Upper lobe of left lung (tissue), 4 donors: ENCODE measurements around the gene PAQR7.

Experiments used
- EP300 ChIP-seq, 4 donors: sonication (generic); formaldehyde crosslinking; IDR thresholded peaks; one replicate each; pipeline ENCODE4 v1.5.1; 2017; ENCODE audit warnings: antibody characterized with exemption in 4 of 4, control low read depth in 2 of 4
- POLR2AphosphoS5 ChIP-seq, 2 donors: sonication (generic); formaldehyde crosslinking; IDR thresholded peaks; one replicate each; pipeline ENCODE4 v1.5.1; 2017; ENCODE audit warnings: antibody characterized with exemption in 2 of 2
- TF ChIP-seq, protein P1 (sequence below), 6 experiments: fragments of 450-650 bp in 4 of 6; fragments of 200-600 bp in 2 of 6; sonication (generic) in 2 of 6; IDR thresholded peaks; one replicate each; pipeline ENCODE4 v1.5.1; 2016 to 2019; ENCODE audit warnings: antibody characterized with exemption in 6 of 6

DNA sequence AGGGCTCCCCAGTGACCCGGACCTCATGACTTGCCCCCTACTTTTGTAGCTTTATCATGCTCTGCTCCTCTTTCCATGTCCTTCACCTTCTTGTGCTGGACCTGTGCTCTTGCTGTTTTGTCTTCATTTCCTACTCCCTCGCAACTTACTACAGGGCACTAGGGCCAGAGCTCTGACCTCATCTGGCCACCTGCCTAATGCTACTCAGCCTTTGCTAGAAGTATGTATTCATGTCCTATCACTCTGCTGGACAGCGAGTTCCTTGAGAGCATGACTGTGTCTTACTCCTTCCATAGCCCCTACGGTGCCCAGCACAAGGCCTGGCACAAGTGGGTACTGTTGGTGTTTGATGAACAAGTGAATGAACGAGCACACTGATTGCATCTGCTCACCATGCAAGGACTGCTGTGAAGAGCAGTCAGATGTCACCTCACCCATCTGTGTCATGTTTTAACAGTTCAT is 53.8 kb downstream of the PAQR7 start:
- TF ChIP-seq EP300 (IDR thresholded peaks at IDR 0.05) (no peak), POLR2AphosphoS5 (IDR thresholded peaks at IDR 0.05) (no peak)
- TF ChIP-seq, protein P1, sequence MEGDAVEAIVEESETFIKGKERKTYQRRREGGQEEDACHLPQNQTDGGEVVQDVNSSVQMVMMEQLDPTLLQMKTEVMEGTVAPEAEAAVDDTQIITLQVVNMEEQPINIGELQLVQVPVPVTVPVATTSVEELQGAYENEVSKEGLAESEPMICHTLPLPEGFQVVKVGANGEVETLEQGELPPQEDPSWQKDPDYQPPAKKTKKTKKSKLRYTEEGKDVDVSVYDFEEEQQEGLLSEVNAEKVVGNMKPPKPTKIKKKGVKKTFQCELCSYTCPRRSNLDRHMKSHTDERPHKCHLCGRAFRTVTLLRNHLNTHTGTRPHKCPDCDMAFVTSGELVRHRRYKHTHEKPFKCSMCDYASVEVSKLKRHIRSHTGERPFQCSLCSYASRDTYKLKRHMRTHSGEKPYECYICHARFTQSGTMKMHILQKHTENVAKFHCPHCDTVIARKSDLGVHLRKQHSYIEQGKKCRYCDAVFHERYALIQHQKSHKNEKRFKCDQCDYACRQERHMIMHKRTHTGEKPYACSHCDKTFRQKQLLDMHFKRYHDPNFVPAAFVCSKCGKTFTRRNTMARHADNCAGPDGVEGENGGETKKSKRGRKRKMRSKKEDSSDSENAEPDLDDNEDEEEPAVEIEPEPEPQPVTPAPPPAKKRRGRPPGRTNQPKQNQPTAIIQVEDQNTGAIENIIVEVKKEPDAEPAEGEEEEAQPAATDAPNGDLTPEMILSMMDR (IDR thresholded peaks at IDR 0.05): no peak
